NT2/D1 (cell line): ENCODE data around the gene DPH3.

Experiments
- DNase-seq: peaks from one replicate; pipeline ENCODE4 v3.0.0-alpha.2; 2011; ENCODE audit warnings: low read depth, low spot score
- H3K27me3 ChIP-seq: 2 replicates; pipeline ENCODE4 v1.6.0; 2011; ENCODE audit warnings: mild to moderate bottlenecking; ENCODE audit not compliant: insufficient read length, insufficient read depth
- H3K36me3 ChIP-seq: 2 replicates; pipeline ENCODE4 v1.6.1; 2011; ENCODE audit warnings: mild to moderate bottlenecking, low read length, mixed read lengths; ENCODE audit not compliant: insufficient read depth, insufficient read length
- H3K4me1 ChIP-seq: 2 replicates; pipeline ENCODE4 v1.5.1; 2011; ENCODE audit not compliant: insufficient read depth, insufficient read length
- H3K4me3 ChIP-seq: 2 replicates; pipeline ENCODE4 v1.5.1; 2011; ENCODE audit warnings: low read depth; ENCODE audit not compliant: insufficient read length
- H3K9ac ChIP-seq: 2 replicates; pipeline ENCODE4 v1.6.0; 2011; ENCODE audit warnings: low read depth; ENCODE audit not compliant: insufficient read length
- H3K9me3 ChIP-seq: 2 replicates; pipeline ENCODE4 v1.5.1; 2011; ENCODE audit warnings: mild to moderate bottlenecking, low read length; ENCODE audit not compliant: insufficient read depth
- SUZ12 ChIP-seq: IDR thresholded peaks from 2 replicates; pipeline ENCODE4 v1.6.1; 2011; ENCODE audit not compliant: insufficient read length, insufficient read depth; ENCODE audit errors: extremely low read depth
- YY1 ChIP-seq: IDR thresholded peaks from 2 replicates; pipeline ENCODE4 v1.6.1; 2011; ENCODE audit not compliant: insufficient read length, insufficient read depth
- ZNF274 ChIP-seq: IDR thresholded peaks from 2 replicates; pipeline ENCODE4 v1.6.1; 2011; ENCODE audit warnings: mild to moderate bottlenecking, low read depth, low read length

Gene DPH3

DNA sequence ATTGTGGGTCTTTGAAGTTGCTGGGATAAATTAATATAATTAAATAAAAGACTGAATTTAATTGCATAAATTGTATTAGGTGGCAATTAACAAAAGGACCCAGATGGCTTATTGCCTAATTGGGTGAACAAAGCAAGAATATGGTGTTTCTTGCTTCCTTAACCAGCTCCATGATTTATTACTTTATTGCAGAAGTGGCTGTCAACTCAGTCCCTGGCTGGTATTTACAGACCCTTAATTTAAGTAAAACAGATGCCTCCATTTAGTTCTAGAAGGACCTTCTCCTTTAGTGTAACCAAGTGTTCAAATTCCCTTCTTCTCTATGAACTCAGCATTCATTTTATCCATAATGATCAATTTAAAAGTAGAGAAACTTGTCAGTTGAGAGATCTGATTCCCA, 35.1 kb downstream of the DPH3 start:
- H3K27me3 ChIP-seq, result no peaks in the 10 kb centered on the region
- TF ChIP-seq YY1 (no peak), ZNF274 (no peak), SUZ12 (no peak)
- H3K9ac ChIP-seq, result no peak overlapping the region
- no peak for DNase-seq
- H3K36me3 ChIP-seq, result no peaks in the 10 kb centered on the region
- H3K4me1 ChIP-seq, result no peaks in the 10 kb centered on the region
- H3K4me3 ChIP-seq, result no peak overlapping the region
- no peaks in the 10 kb centered on the region for H3K9me3 ChIP-seq

DNA sequence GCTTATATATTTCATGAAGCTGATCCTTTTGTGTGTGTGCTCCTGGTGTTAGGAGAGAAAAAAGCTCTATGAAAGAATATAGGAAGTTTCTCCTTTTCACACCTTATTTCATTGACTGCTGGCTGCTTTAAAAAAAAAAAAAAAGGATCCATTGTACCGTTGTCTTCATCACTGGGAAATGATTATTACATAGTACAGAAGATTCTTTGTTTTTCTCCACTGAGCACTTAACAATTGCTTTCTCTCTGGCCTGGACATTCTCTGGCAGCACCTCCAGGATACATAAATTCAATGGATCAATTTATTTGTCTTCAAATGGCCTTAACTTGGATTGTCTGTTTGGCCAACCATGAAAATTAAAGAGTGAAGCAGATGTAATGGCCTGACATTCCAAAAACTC, 37.2 kb downstream of the DPH3 start:
- H3K9me3 ChIP-seq, result no peaks in the 10 kb centered on the region
- H3K4me1 ChIP-seq, result no peaks in the 10 kb centered on the region
- no peak for DNase-seq
- no peaks in the 10 kb centered on the region for H3K36me3 ChIP-seq
- no peak overlapping the region for H3K9ac ChIP-seq
- no peaks in the 10 kb centered on the region for H3K27me3 ChIP-seq
- H3K4me3 ChIP-seq, result no peak overlapping the region
- TF ChIP-seq ZNF274 (no peak), SUZ12 (no peak), YY1 (no peak)

- no peak for TF ChIP-seq YY1
- no peak for TF ChIP-seq SUZ12
- no peak for TF ChIP-seq ZNF274
- no peaks in the 10 kb centered on the region for H3K27me3 ChIP-seq
- no peak for DNase-seq
- H3K9ac ChIP-seq, result no peak overlapping the region
- no peaks in the 10 kb centered on the region for H3K9me3 ChIP-seq
- no peaks in the 10 kb centered on the region for H3K4me1 ChIP-seq
- no peaks in the 10 kb centered on the region for H3K36me3 ChIP-seq
- no peak overlapping the region for H3K4me3 ChIP-seq
These were observed 40.4 kb downstream of the DPH3 start for GRCh38 chr3:16224325-16224724.

DNA sequence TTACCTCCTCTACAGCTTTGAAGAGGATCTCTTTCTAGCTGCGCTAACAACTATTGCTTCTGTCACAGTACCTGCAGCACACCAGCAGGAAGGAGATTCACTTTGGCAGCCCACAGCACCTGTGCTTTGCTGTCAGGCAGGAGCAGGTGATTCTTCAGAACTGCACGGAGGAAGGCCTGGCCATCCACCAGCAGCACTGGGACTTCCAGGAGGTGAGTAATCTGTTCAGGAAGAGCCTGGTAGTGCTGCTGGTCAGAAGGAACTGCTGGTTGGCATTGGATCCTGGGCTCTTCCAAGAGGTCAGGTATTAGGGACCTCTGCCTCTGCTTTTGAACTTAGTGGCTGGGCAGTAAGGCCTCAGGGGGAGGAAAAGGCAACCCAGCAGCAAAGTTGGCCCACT, 42.2 kb downstream of the DPH3 start:
- Histone ChIP-seq H3K27me3 (no peaks in the 10 kb centered on the region), H3K4me3 (no peak overlapping the region), H3K9ac (no peak overlapping the region), H3K4me1 (no peaks in the 10 kb centered on the region), H3K36me3 (no peaks in the 10 kb centered on the region), H3K9me3 (no peaks in the 10 kb centered on the region)
- no peak for DNase-seq
- TF ChIP-seq ZNF274 (no peak), YY1 (no peak), SUZ12 (no peak)

DNA sequence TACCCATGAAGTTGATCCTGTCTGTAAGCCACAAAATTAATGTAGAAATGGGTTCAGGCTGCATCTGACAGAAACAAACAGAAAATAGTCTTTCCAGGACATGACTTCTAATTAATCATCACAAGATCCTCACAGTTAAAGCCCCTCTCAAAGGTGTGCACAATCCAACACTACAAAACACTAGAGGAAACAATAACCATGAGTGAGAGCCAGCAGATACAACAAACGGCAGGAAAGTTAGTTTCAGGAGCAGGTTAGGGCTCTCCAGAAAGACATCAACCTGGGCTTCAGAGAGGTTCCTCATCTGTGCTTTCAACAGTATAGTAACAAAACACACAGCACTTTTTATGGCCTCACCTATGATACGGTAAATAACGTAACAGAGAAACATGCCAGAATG, 42.8 kb downstream of the DPH3 start:
- Histone ChIP-seq H3K4me1 (no peaks in the 10 kb centered on the region), H3K27me3 (no peaks in the 10 kb centered on the region), H3K36me3 (no peaks in the 10 kb centered on the region), H3K4me3 (no peak overlapping the region), H3K9me3 (no peaks in the 10 kb centered on the region), H3K9ac (no peak overlapping the region)
- no peak for TF ChIP-seq SUZ12
- no peak for TF ChIP-seq ZNF274
- TF ChIP-seq YY1, result no peak
- DNase-seq, result no peak

DNA sequence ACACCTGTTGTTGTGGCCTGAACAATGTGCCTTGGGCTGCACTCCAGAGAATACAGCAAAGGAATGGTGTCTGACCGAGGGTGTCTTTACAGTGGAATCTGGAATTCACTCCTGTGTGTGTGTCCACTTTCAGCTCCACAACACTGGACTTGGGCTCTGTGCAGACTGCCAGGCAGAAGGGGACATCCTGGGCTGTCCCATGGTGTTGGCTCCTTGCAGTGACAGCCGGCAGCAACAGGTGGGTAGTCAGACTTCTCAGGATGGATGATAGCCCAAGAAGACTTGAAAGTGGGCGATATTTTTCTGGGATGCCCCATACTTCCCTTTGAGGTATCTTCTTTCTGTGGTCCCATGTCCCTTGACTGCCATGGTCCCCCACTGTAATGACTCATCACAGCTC, 45.0 kb downstream of the DPH3 start:
- no peaks in the 10 kb centered on the region for H3K36me3 ChIP-seq
- no peaks in the 10 kb centered on the region for H3K4me1 ChIP-seq
- no peaks in the 10 kb centered on the region for H3K27me3 ChIP-seq
- no peak overlapping the region for H3K4me3 ChIP-seq
- no peak overlapping the region for H3K9ac ChIP-seq
- H3K9me3 ChIP-seq, result no peaks in the 10 kb centered on the region
- TF ChIP-seq SUZ12, result no peak
- no peak for TF ChIP-seq YY1
- no peak for TF ChIP-seq ZNF274
- no peak for DNase-seq

DNA sequence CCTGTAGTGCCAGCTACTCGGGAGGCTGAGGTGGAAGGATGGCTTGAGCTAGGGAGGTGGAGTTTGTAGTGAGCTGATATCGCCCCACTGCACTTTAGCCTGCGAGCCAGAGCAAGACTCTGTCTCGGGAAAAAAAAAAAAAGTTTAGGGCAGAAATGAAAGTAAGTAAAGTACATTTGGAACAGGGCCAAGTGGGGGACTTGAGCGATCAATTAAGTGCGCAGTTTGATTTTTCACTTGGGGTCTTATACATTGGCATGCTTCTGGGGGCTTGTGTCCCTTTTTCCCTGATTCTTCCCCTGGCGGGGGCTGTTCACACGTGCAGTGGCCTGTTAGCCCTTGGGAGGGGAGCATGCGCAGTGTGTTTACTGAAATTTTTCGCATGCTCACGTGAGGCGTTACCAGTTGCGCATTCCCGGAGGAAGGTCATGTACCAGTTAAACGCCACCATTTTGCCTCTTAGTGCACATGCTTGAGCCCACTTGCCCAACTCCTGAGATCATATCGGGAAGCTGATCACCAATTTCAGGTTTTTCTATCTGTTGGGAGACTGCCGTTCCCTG, 48.3 kb downstream of the DPH3 start:
- no peak for DNase-seq
- TF ChIP-seq SUZ12 (no peak), ZNF274 (no peak), YY1 (no peak)
- H3K9me3 ChIP-seq, result no peaks in the 10 kb centered on the region
- H3K36me3 ChIP-seq, result no peaks in the 10 kb centered on the region
- H3K4me3 ChIP-seq, result no peak overlapping the region
- no peak overlapping the region for H3K9ac ChIP-seq
- no peaks in the 10 kb centered on the region for H3K4me1 ChIP-seq
- no peaks in the 10 kb centered on the region for H3K27me3 ChIP-seq

- TF ChIP-seq ZNF274, result no peak
- no peak for TF ChIP-seq YY1
- TF ChIP-seq SUZ12, result no peak
- Histone ChIP-seq H3K9me3 (no peaks in the 10 kb centered on the region), H3K4me3 (no peak overlapping the region), H3K36me3 (no peaks in the 10 kb centered on the region), H3K9ac (no peak overlapping the region), H3K4me1 (no peaks in the 10 kb centered on the region), H3K27me3 (no peaks in the 10 kb centered on the region)
- no peak for DNase-seq
These were observed 50.4 kb downstream of the DPH3 start for GRCh38 chr3:16214366-16214765.
